NOMO-1 (cell line): ENCODE measurements around the gene OMP.

Source experiments
- DNase-seq, 2 experiments: peaks; one replicate each; lab custom pipeline; 2025; ENCODE audit not compliant: unreplicated experiment in 2 of 2; lab: John Stamatoyannopoulos, UW

The OMP gene

GRCh38 chr11:77100166-77101042 is 2.2 kb upstream of the OMP start:
- DNase-seq, result no peak

GRCh38 chr11:77101043-77101537 is 1.6 kb upstream of the OMP start:
- peak; percentile 12 to 37 for DNase-seq

GRCh38 chr11:77103319-77103718 is 679 bp downstream of the OMP start:
- DNase-seq, result no peak

GRCh38 chr11:77104727-77105126 is 2.1 kb downstream of the OMP start:
- DNase-seq, result no peak

GRCh38 chr11:77106321-77106720 is 3.7 kb downstream of the OMP start:
- peak; percentile 1 to 14 for DNase-seq

- no peak for DNase-seq
Observed at GRCh38 chr11:77106759-77107158, 4.1 kb downstream of the OMP start.

- no peak for DNase-seq
Observed at GRCh38 chr11:77107950-77108349, 5.3 kb downstream of the OMP start.

- DNase-seq, result no peak
Observed at GRCh38 chr11:77108436-77108835, 5.8 kb downstream of the OMP start.

GRCh38 chr11:77109236-77110019 is 6.8 kb downstream of the OMP start:
- no peak for DNase-seq

GRCh38 chr11:77110836-77111235 is 8.2 kb downstream of the OMP start:
- DNase-seq, result no peak

GRCh38 chr11:77111277-77111676 is 8.6 kb downstream of the OMP start:
- no peak for DNase-seq

- DNase-seq, result no peak
Observed at GRCh38 chr11:77111946-77112345, 9.3 kb downstream of the OMP start.

- DNase-seq, result no peak
Observed at GRCh38 chr11:77112641-77113381, 10.2 kb downstream of the OMP start.

- peak in 1 of 2 experiments; percentile 15 for DNase-seq
Observed at GRCh38 chr11:77113382-77114088, 10.9 kb downstream of the OMP start.

- DNase-seq, result no peak
Observed at GRCh38 chr11:77114089-77114463, 11.4 kb downstream of the OMP start.

- DNase-seq, result no peak
Observed at GRCh38 chr11:77115181-77115611, 12.6 kb downstream of the OMP start.

GRCh38 chr11:77115956-77116355 is 13.3 kb downstream of the OMP start:
- DNase-seq, result no peak

- no peak for DNase-seq
Observed at GRCh38 chr11:77117492-77117891, 14.9 kb downstream of the OMP start.

GRCh38 chr11:77118086-77118485 is 15.4 kb downstream of the OMP start:
- no peak for DNase-seq

GRCh38 chr11:77118971-77119370 is 16.3 kb downstream of the OMP start:
- no peak for DNase-seq
